ENCODE results near the gene RALY. TPM values are rescaled to one million over a fixed set of nuclear protein-coding genes. Genes with fewer than 3 reads are reported as not detected.
A peak's percentile ranks its signal among the peaks of the same experiment; 100 is the strongest.

RALY gene
- total RNA-seq, 1 experiment from 2014 or later, result 119 TPM

DNA sequence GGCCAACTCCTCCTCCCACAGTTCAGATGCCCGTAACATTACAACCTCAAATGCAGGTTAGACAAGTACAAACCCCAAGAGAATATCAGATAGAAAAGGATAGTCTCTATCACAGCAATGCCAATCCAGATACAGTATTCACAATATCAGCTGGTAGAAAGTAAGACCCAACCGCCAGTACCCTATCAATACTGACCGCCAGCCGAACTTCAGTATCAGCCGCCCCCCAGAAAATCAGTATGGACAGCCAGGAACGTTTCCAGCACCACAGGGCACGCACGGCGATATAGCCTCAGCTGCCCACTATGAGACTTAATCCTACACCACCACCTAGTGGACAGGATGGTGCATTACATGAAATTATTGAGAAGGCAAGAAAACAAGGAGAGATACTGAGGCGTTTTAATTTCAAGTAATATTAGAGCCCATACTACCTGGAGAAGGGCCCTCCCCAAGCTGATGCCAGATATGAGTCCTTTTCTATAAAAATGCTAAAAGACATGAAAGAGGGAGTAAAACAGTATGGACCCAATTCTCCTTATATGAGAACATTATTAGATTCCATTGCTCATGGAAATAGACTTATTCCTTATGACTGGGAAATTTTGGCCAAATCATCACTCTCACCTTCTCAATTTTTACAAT lies 135.9 kb downstream of the RALY start:
- H3K4me2 ChIP-seq (ENCODE audit: low read length), result peak overlapping the region; percentile 81
- H4K20me1 ChIP-seq (ENCODE audit: insufficient read depth), result no peaks in the 10 kb centered on the region
- no peaks in the 10 kb centered on the region for H3K9me2 ChIP-seq (ENCODE audit: insufficient read depth)
- H3K4me1 ChIP-seq (ENCODE audit: control insufficient read depth in 1 of 2, insufficient read depth in 2 of 2, low read length in 2 of 2), result peaks cover 0 to 7% of the 10 kb centered on the region in 2 experiments; a peak in 2 of 4 replicates
- no peaks in the 10 kb centered on the region for H3K79me2 ChIP-seq (ENCODE audit: insufficient read depth, low read length)
- no TSS peak for BruUV-seq (replicated peaks)
- peak; percentile 96 for ATAC-seq
- no peak overlapping the region for H3K27ac ChIP-seq (ENCODE audit: low read depth, low read length)
- no peaks in the 10 kb centered on the region for H3K36me3 ChIP-seq (ENCODE audit: control insufficient read depth in 1 of 2, insufficient read depth in 2 of 2, low read length in 2 of 2)
- ChIA-PET POLR2A (no interaction called here), RAD21 (ENCODE audit: low non-redundant PET in 1 of 2, low total read pairs in 2 of 2, uncharacterized antibody in 2 of 2, unreplicated experiment in 2 of 2) (no interaction called here), CTCF (interaction anchor here (0.7 to 1.5 kb wide), 4 partner anchors 12 to 233 kb away, joined by 3 to 5 read pairs (median 4); no protein-coding TSS in a partner anchor)
- peak overlapping the region; percentile 29; the same call in 1 of the 2 replicates for H3K9ac ChIP-seq (ENCODE audit: low read length)
- H3K4me3 ChIP-seq (replicated peaks in 1 of 2; ENCODE audit: low read depth in 1 of 2, low read length in 2 of 2), result peak overlapping the region; percentile 30 to 50
- no peaks in the 10 kb centered on the region for H3K27me3 ChIP-seq (ENCODE audit: insufficient read depth, low read length)
- peak; percentile 75 for DNase-seq (ENCODE audit: low read depth, low spot score)
- intact Hi-C loops (cut with micrococcal nuclease), result loop anchor here (1.0 to 10.0 kb wide), 5 partner anchors 196 to 1035 kb away; no protein-coding TSS in a partner anchor
- TF ChIP-seq, protein P1, sequence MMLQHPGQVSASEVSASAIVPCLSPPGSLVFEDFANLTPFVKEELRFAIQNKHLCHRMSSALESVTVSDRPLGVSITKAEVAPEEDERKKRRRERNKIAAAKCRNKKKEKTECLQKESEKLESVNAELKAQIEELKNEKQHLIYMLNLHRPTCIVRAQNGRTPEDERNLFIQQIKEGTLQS (IDR thresholded peaks at IDR 0.05), result no peak
- peak; percentile 71 to 92 (median 83) for TF ChIP-seq CTCF (IDR thresholded peaks at IDR 0.05 in 2 of 3, conservative IDR thresholded peaks at IDR 0.05 in 1 of 3; ENCODE audit: borderline replicate concordance in 1 of 3, insufficient read depth in 1 of 3, low read depth in 2 of 3, low read length in 2 of 3)
- no peak for TF ChIP-seq SP1 (IDR thresholded peaks at IDR 0.05; ENCODE audit: low read depth)
- TF ChIP-seq ZFX (IDR thresholded peaks at IDR 0.05), result no peak
- no peak for TF ChIP-seq ZBTB33 (IDR thresholded peaks at IDR 0.05; ENCODE audit: extremely low read depth, insufficient replicate concordance, low read length)
- TF ChIP-seq SRF (IDR thresholded peaks at IDR 0.05; ENCODE audit: low read depth), result no peak
- TF ChIP-seq RAD21 (IDR thresholded peaks at IDR 0.05; ENCODE audit: low read depth), result peak; percentile 95
- TF ChIP-seq CBX3 (IDR thresholded peaks at IDR 0.05; ENCODE audit: low read depth), result no peak
- H3K9me3 ChIP-seq (ENCODE audit: control insufficient read depth in 1 of 2, insufficient read depth in 1 of 2, low read depth in 1 of 2, low read length in 2 of 2), result no peaks in the 10 kb centered on the region
- peak overlapping the region; percentile 98 for H2AFZ ChIP-seq (ENCODE audit: low read depth, low read length, poor library complexity, severe bottlenecking)

Measured in HCT116 (cell line).